ENCODE measurements around the gene CARD11. TPM values are rescaled to one million over a fixed set of nuclear protein-coding genes. Genes with fewer than 3 reads are reported as not detected.

The CARD11 gene
- total and polyA plus RNA-seq, 2 of the 4 experiments (the other 2 are of a cell fraction): 0.18 to 0.26 TPM

- H3K18ac ChIP-seq (ENCODE audit: low read depth, low read length): no peak overlapping the region
- TF ChIP-seq BHLHE40 (IDR thresholded peaks at IDR 0.05; ENCODE audit: low read depth, low read length) (no peak), NFE2L2 (IDR thresholded peaks at IDR 0.05; ENCODE audit: low read depth, low read length) (no peak)
- TF ChIP-seq, protein P1, sequence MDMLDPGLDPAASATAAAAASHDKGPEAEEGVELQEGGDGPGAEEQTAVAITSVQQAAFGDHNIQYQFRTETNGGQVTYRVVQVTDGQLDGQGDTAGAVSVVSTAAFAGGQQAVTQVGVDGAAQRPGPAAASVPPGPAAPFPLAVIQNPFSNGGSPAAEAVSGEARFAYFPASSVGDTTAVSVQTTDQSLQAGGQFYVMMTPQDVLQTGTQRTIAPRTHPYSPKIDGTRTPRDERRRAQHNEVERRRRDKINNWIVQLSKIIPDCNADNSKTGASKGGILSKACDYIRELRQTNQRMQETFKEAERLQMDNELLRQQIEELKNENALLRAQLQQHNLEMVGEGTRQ (IDR thresholded peaks at IDR 0.05; ENCODE audit: low read depth, low read length): no peak
- no peak overlapping the region for H4K8ac ChIP-seq (ENCODE audit: low read depth in 2 of 2, low read length in 2 of 2)
- no peak overlapping the region for H2BK15ac ChIP-seq (ENCODE audit: low read depth, low read length)
- H3K79me1 ChIP-seq (ENCODE audit: low read depth in 1 of 2, low read length in 2 of 2): no peaks in the 10 kb centered on the region
- H4K5ac ChIP-seq (ENCODE audit: low read depth, low read length): no peak overlapping the region
- H3K9me1 ChIP-seq (ENCODE audit: insufficient read depth, low read length): no peaks in the 10 kb centered on the region
- in situ Hi-C loops (cut with MboI; ENCODE audit: low sequenced_read_pairs): no loop called here
- H3K23ac ChIP-seq (ENCODE audit: low read depth, low read length): no peak overlapping the region
- WGBS, 2 experiments (ENCODE audit: extremely low coverage in 2 of 2, insufficient read length in 1 of 2): 96% methylated on average over 5 of the region's 13 CpGs; no CpG with 5 or more reads in 1 of the 2 experiments
- H2BK5ac ChIP-seq (ENCODE audit: low read depth, low read length, poor library complexity, severe bottlenecking): no peak overlapping the region
- H2BK20ac ChIP-seq (ENCODE audit: low read depth, low read length): no peak overlapping the region
- no peak overlapping the region for H3K56ac ChIP-seq (ENCODE audit: extremely low read depth, insufficient read depth, low read length)
- H3K36me3 ChIP-seq (ENCODE audit: control insufficient read depth, insufficient read depth, low read length): no peaks in the 10 kb centered on the region
- no peak overlapping the region for H2BK120ac ChIP-seq (ENCODE audit: low read depth, low read length)
- H3K4me1 ChIP-seq (ENCODE audit: control insufficient read depth, insufficient read depth, low read length): no peaks in the 10 kb centered on the region
- H3K4ac ChIP-seq (ENCODE audit: low read depth, low read length): no peak overlapping the region
- H3K27ac ChIP-seq (ENCODE audit: insufficient read depth, low read length): no peak overlapping the region
- intact Hi-C loops (cut with micrococcal nuclease): no loop called here
- H2AFZ ChIP-seq (replicated peaks; ENCODE audit: low read length, poor library complexity): no peak overlapping the region
- H2AK9ac ChIP-seq (replicated peaks; ENCODE audit: low read depth, low read length, poor library complexity): peak overlapping the region; percentile 28
- no peak overlapping the region for H4K91ac ChIP-seq (ENCODE audit: insufficient read depth, low read depth, low read length)
- dilution Hi-C loops (cut with HindIII; ENCODE audit: low sequenced_read_pairs, unreplicated experiment): no loop called here
- H2AK5ac ChIP-seq (ENCODE audit: low read depth, low read length): no peak overlapping the region
- no peaks in the 10 kb centered on the region for H4K20me1 ChIP-seq (ENCODE audit: insufficient read depth, low read length)
- H3K4me2 ChIP-seq (ENCODE audit: low read depth, low read length): no peak overlapping the region
- DNase-seq (peak; percentile 9), ATAC-seq (ENCODE audit: low read depth) (no peak; the same call in 1 of the 2 replicates)
- ChIA-PET POLR2A (ENCODE audit: unreplicated experiment) (interaction anchor here (0.5 kb wide), 1 partner anchor 117 kb away, joined by 3 read pairs; no protein-coding TSS in a partner anchor), CTCF (no interaction called here)
- H3K9me3 ChIP-seq (ENCODE audit: control insufficient read depth, insufficient read depth, low read length): no peaks in the 10 kb centered on the region
- BruUV-seq (replicated peaks): no TSS peak
- H3K14ac ChIP-seq (replicated peaks; ENCODE audit: low read depth, low read length): no peak overlapping the region
- no peak overlapping the region for H3K4me3 ChIP-seq (ENCODE audit: insufficient read depth, low read depth, low read length)
- H3K27me3 ChIP-seq (ENCODE audit: control insufficient read depth, insufficient read depth, low read length): no peaks in the 10 kb centered on the region; the same call in 1 of the 2 replicates
- no peak overlapping the region for H3K9ac ChIP-seq (ENCODE audit: low read depth, low read length)
Observed at GRCh38 chr7:2939193-2939885, 104.3 kb downstream of the CARD11 start.

Data from IMR-90 (cell line).